Adrenal gland (tissue), 5 donors: ENCODE measurements around the gene GTF2A2.

ENCODE experiments used
- CTCF ChIP-seq, 6 experiments: fragments of 450-650 bp in 4 of 6; fragments of 200-600 bp in 2 of 6; sonication (generic) in 1 of 6; IDR thresholded peaks; 1 replicate in 5 of 6; 2 replicates in 1 of 6; pipeline versions ENCODE4 v1.5.1 to v1.8.0; 2016 to 2021; ENCODE audit warnings: antibody characterized with exemption in 6 of 6, mild to moderate bottlenecking in 2 of 6, moderate library complexity in 1 of 6
- POLR2A ChIP-seq, 2 donors: fragments of 450-650 bp; IDR thresholded peaks; one replicate each; pipeline ENCODE4 v1.6.1; 2017; ENCODE audit warnings: antibody characterized with exemption in 2 of 2, mild to moderate bottlenecking in 2 of 2, moderate library complexity in 1 of 2
- donor health status: DM: no; HTN: no; CAD: no.

GRCh38 chr15:59688423-59688781 is 31.1 kb upstream of the GTF2A2 start:
- peak; percentile 19 to 71 for TF ChIP-seq POLR2A (IDR thresholded peaks at IDR 0.05)
- no peak for TF ChIP-seq CTCF (IDR thresholded peaks at IDR 0.05)
